GM23338 (cell line): ENCODE data around the gene RRM1. TPM values are rescaled to one million over a fixed set of nuclear protein-coding genes. Genes with fewer than 3 reads are reported as not detected.

Source experiments
- ATAC-seq: fragments of 200-7000 bp; cut with Tn5 transposase; 3 replicates; pipeline ENCODE4 v1.9.1; 2020
- DNase-seq: peaks from one replicate; pipeline ENCODE4 v3.0.0-alpha.2; 2015; ENCODE audit warnings: low spot score
- H2AFZ ChIP-seq: fragments of 200-600 bp; sonication (generic); 2 replicates; pipeline ENCODE4 v1.8.0; 2016; ENCODE audit warnings: antibody characterized with exemption, mild to moderate bottlenecking, moderate library complexity
- H3F3A ChIP-seq: fragments of 200-600 bp; sonication (generic); replicated peaks from 2 replicates; pipeline ENCODE4 v1.8.0; 2017; ENCODE audit warnings: antibody characterized with exemption, mixed run types, low read depth
- H3K27ac ChIP-seq: fragments of 200-600 bp; sonication (generic); 2 replicates; pipeline ENCODE4 v1.6.1; 2016; ENCODE audit warnings: low read depth
- H3K27me3 ChIP-seq: fragments of 200-600 bp; sonication (generic); 2 replicates; pipeline ENCODE4 v1.8.0; 2016; ENCODE audit warnings: mild to moderate bottlenecking, mixed run types, moderate library complexity; ENCODE audit not compliant: insufficient read depth
- H3K36me3 ChIP-seq: fragments of 200-600 bp; sonication (generic); 2 replicates; pipeline ENCODE4 v1.8.0; 2016; ENCODE audit warnings: mild to moderate bottlenecking; ENCODE audit not compliant: insufficient read depth
- H3K4me1 ChIP-seq: fragments of 200-600 bp; sonication (generic); 2 replicates; pipeline ENCODE4 v1.8.0; 2016; ENCODE audit warnings: mild to moderate bottlenecking, moderate library complexity; ENCODE audit not compliant: insufficient read depth
- H3K4me2 ChIP-seq: fragments of 200-600 bp; sonication (generic); 2 replicates; pipeline ENCODE4 v1.7.1; 2017; ENCODE audit warnings: mixed run types
- H3K4me3 ChIP-seq: fragments of 200-600 bp; sonication (generic); 2 replicates; pipeline ENCODE4 v1.6.1; 2016; ENCODE audit warnings: mixed run types
- H3K79me2 ChIP-seq: fragments of 200-600 bp; sonication (generic); replicated peaks from 2 replicates; pipeline ENCODE4 v1.8.0; 2017; ENCODE audit warnings: mild to moderate bottlenecking; ENCODE audit not compliant: insufficient read depth
- H3K9me2 ChIP-seq: fragments of 200-600 bp; sonication (generic); 2 replicates; pipeline ENCODE4 v1.8.0; 2017; ENCODE audit not compliant: insufficient read depth
- H4K20me1 ChIP-seq: fragments of 200-600 bp; sonication (generic); replicated peaks from 2 replicates; pipeline ENCODE4 v1.8.0; 2017; ENCODE audit warnings: mild to moderate bottlenecking; ENCODE audit not compliant: insufficient read depth
- H3K27ac Mint-ChIP-seq: 2 replicates; pipeline ENCODE4 v1.8.0; 2020; ENCODE audit warnings: inconsistent platforms, mild to moderate bottlenecking, moderate library complexity, mixed read lengths
- H3K27me3 Mint-ChIP-seq: 3 replicates; pipeline ENCODE4 v1.8.0; 2022; ENCODE audit warnings: low read depth, mild to moderate bottlenecking, moderate library complexity, mixed read lengths, inconsistent platforms; ENCODE audit not compliant: insufficient read depth, poor library complexity
- H3K36me3 Mint-ChIP-seq: 3 replicates; pipeline ENCODE4 v1.8.0; 2021; ENCODE audit warnings: low read depth, mild to moderate bottlenecking, inconsistent platforms, moderate library complexity, mixed read lengths
- H3K4me1 Mint-ChIP-seq: 3 replicates; pipeline ENCODE4 v1.8.0; 2020; ENCODE audit warnings: mild to moderate bottlenecking, inconsistent platforms, mixed read lengths
- H3K4me3 Mint-ChIP-seq: 3 replicates; pipeline ENCODE4 v1.8.0; 2021; ENCODE audit warnings: moderate library complexity, mild to moderate bottlenecking, inconsistent platforms, mixed read lengths
- H3K9me3 Mint-ChIP-seq: 3 replicates; pipeline ENCODE4 v1.8.0; 2020; ENCODE audit warnings: moderate library complexity, mild to moderate bottlenecking, inconsistent platforms, mixed read lengths
- CREB1 ChIP-seq: fragments of 250-450 bp; sonication (Bioruptor Pico); IDR thresholded peaks from 2 replicates; pipeline ENCODE4 v1.5.0; 2020; ENCODE audit warnings: low read depth, mild to moderate bottlenecking, moderate library complexity
- EZH2 ChIP-seq: fragments of 200-600 bp; sonication (generic); IDR thresholded peaks from one replicate; pipeline ENCODE4 v1.8.0; 2017; ENCODE audit warnings: antibody characterized with exemption, mild to moderate bottlenecking, low read depth; ENCODE audit not compliant: unreplicated experiment
- EZH2phosphoT487 ChIP-seq: fragments of 200-600 bp; sonication (generic); IDR thresholded peaks from one replicate; pipeline ENCODE4 v1.8.1; 2018; ENCODE audit warnings: antibody characterized with exemption; ENCODE audit not compliant: unreplicated experiment
- NANOG ChIP-seq: IDR thresholded peaks from 2 replicates; pipeline ENCODE4 v1.6.1; 2016; ENCODE audit warnings: antibody characterized with exemption, borderline replicate concordance
- STAT1 ChIP-seq: IDR thresholded peaks from one replicate; pipeline ENCODE4 v1.6.1; 2016; ENCODE audit warnings: antibody characterized with exemption; ENCODE audit not compliant: unreplicated experiment
- ZNF114 ChIP-seq: fragments of 250-450 bp; sonication (Bioruptor Pico); IDR thresholded peaks from 2 replicates; pipeline ENCODE4 v1.5.0; 2020; ENCODE audit warnings: mild to moderate bottlenecking, moderate library complexity
- ZNF331 ChIP-seq: fragments of 250-450 bp; sonication (Bioruptor Pico); IDR thresholded peaks from 2 replicates; pipeline ENCODE4 v1.5.0; 2020; ENCODE audit warnings: low read depth, mild to moderate bottlenecking, moderate library complexity
- polyA plus RNA-seq: library from polyadenylated mRNA; unstranded; fragments of >200 nt; fragmentation: Nextera tagmentation; extraction: Ambion mirVana; gene quantifications from 2 replicates; pipeline ENCODE4 v1.2.1, GENCODE V29; 2016
- total RNA-seq: library from RNA; depleted of rRNA; stranded (reverse); fragments of >200 nt; shearing (Covaris generic); gene quantifications from 2 replicates; pipeline ENCODE4 v1.2.3, GENCODE V29; 2014
- TF ChIP-seq, protein P1 (sequence below): IDR thresholded peaks from 2 replicates; pipeline ENCODE4 v1.6.1; 2016; ENCODE audit warnings: antibody characterized with exemption
- TF ChIP-seq, protein P2 (sequence below), 2 experiments: fragments of 200-600 bp in 1 of 2; sonication (generic) in 1 of 2; conservative IDR thresholded peaks; 2 replicates each; pipeline versions ENCODE4 v1.5.1 to v1.6.1; 2016 to 2017; ENCODE audit warnings: antibody characterized with exemption in 2 of 2, low read depth in 2 of 2, mild to moderate bottlenecking in 2 of 2, moderate library complexity in 1 of 2
- TF ChIP-seq, protein P3 (sequence below): IDR thresholded peaks from one replicate; pipeline ENCODE4 v1.6.1; 2018; ENCODE audit warnings: antibody characterized with exemption; ENCODE audit not compliant: unreplicated experiment

RRM1 gene
- total and polyA plus RNA-seq, 2 experiments from 2014 or later, result 47.3 to 96.8 TPM

DNA sequence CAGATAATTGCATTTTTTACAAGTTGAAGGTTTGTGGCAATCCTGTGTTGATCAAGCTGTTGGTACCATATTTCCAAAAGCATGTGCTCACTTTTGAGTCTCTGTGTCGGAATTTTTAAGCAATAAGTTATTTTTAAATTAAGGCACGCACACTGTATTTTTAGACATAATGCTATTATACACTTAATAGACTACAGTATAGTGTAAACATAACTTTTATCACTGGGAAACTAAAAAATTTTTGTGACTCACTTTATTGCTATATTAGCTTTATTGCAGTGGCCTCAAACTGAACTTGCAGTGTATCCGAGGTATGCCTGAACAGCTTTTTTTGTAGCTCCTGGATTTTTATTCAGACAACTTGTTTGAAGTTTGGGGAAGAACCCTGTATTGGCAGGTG is 31.3 kb upstream of the RRM1 start (continued):
- TF ChIP-seq NANOG (no peak), STAT1 (no peak), CREB1 (CRISPR knock-in tag) (no peak), ZNF114 (CRISPR knock-in tag) (no peak), EZH2phosphoT487 (no peak), EZH2 (no peak), ZNF331 (CRISPR knock-in tag) (no peak)
- TF ChIP-seq, protein P1, sequence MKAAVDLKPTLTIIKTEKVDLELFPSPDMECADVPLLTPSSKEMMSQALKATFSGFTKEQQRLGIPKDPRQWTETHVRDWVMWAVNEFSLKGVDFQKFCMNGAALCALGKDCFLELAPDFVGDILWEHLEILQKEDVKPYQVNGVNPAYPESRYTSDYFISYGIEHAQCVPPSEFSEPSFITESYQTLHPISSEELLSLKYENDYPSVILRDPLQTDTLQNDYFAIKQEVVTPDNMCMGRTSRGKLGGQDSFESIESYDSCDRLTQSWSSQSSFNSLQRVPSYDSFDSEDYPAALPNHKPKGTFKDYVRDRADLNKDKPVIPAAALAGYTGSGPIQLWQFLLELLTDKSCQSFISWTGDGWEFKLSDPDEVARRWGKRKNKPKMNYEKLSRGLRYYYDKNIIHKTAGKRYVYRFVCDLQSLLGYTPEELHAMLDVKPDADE, result no peak
- TF ChIP-seq, protein P2, sequence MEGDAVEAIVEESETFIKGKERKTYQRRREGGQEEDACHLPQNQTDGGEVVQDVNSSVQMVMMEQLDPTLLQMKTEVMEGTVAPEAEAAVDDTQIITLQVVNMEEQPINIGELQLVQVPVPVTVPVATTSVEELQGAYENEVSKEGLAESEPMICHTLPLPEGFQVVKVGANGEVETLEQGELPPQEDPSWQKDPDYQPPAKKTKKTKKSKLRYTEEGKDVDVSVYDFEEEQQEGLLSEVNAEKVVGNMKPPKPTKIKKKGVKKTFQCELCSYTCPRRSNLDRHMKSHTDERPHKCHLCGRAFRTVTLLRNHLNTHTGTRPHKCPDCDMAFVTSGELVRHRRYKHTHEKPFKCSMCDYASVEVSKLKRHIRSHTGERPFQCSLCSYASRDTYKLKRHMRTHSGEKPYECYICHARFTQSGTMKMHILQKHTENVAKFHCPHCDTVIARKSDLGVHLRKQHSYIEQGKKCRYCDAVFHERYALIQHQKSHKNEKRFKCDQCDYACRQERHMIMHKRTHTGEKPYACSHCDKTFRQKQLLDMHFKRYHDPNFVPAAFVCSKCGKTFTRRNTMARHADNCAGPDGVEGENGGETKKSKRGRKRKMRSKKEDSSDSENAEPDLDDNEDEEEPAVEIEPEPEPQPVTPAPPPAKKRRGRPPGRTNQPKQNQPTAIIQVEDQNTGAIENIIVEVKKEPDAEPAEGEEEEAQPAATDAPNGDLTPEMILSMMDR (conservative IDR thresholded peaks at IDR 0.05; ENCODE audit: low read depth in 2 of 2), result no peak
- TF ChIP-seq, protein P3, sequence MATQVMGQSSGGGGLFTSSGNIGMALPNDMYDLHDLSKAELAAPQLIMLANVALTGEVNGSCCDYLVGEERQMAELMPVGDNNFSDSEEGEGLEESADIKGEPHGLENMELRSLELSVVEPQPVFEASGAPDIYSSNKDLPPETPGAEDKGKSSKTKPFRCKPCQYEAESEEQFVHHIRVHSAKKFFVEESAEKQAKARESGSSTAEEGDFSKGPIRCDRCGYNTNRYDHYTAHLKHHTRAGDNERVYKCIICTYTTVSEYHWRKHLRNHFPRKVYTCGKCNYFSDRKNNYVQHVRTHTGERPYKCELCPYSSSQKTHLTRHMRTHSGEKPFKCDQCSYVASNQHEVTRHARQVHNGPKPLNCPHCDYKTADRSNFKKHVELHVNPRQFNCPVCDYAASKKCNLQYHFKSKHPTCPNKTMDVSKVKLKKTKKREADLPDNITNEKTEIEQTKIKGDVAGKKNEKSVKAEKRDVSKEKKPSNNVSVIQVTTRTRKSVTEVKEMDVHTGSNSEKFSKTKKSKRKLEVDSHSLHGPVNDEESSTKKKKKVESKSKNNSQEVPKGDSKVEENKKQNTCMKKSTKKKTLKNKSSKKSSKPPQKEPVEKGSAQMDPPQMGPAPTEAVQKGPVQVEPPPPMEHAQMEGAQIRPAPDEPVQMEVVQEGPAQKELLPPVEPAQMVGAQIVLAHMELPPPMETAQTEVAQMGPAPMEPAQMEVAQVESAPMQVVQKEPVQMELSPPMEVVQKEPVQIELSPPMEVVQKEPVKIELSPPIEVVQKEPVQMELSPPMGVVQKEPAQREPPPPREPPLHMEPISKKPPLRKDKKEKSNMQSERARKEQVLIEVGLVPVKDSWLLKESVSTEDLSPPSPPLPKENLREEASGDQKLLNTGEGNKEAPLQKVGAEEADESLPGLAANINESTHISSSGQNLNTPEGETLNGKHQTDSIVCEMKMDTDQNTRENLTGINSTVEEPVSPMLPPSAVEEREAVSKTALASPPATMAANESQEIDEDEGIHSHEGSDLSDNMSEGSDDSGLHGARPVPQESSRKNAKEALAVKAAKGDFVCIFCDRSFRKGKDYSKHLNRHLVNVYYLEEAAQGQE, result no peak

DNA sequence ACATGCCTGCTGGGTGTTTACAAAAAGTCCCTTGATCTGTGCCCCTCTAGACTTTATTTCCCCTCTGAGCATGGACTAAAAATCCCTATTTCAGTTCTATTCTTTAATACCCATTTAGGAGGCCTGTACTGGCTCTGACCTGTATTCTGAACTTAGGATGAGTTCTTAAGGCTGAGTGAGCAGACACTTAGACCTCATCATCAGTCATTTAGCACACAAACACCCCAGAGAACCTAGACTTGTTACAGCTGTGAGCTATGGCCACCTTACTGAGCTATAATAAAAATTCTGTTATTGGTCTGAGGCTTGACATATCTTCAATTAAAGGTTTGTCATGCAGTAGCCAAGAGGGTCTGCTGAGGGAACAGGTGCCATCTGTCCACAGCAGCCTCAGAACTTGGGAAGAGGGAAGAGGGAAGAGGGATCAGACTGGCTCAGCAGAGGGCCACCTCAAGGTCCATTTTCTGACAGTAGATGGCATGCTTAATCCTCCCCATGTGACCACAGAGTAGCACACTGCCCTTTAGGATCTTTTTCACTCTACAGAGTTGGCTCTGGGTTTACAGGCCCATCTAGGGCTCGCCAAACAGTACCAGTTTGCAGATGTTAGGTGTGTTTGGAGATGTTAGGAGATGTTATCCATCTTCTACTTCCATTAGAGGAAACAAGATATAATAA is 30.2 kb upstream of the RRM1 start:
- no peaks in the 10 kb centered on the region for H4K20me1 ChIP-seq
- no peaks in the 10 kb centered on the region for H3K36me3 Mint-ChIP-seq
- no peaks in the 10 kb centered on the region for H3K27me3 Mint-ChIP-seq
- no peaks in the 10 kb centered on the region for H3K27me3 ChIP-seq
- no peaks in the 10 kb centered on the region for H3K9me3 Mint-ChIP-seq
- no peaks in the 10 kb centered on the region for H3K36me3 ChIP-seq
- no peaks in the 10 kb centered on the region for H3F3A ChIP-seq
- H3K4me1 Mint-ChIP-seq, result no peaks in the 10 kb centered on the region
- no peak overlapping the region for H3K4me2 ChIP-seq
- H3K9me2 ChIP-seq, result no peaks in the 10 kb centered on the region
- H3K27ac ChIP-seq, result no peak overlapping the region
- H3K4me3 Mint-ChIP-seq, result no peak overlapping the region
- no peak overlapping the region for H3K4me3 ChIP-seq
- ATAC-seq (peak; percentile 31; the same call in 2 of the 3 replicates), DNase-seq (no peak)
- no peaks in the 10 kb centered on the region for H3K79me2 ChIP-seq
- H2AFZ ChIP-seq, result no peak overlapping the region
- H3K27ac Mint-ChIP-seq, result no peak overlapping the region
- 0 out of 2 replicates have a peak, but pooled peaks cover 3% of the 10 kb centered on the region for H3K4me1 ChIP-seq
- TF ChIP-seq, protein P2 (conservative IDR thresholded peaks at IDR 0.05; ENCODE audit: low read depth in 2 of 2), result peak in 1 of 2 experiments; percentile 21; a peak in 1 of 4 replicates
